HG03460 (cell line): ENCODE measurements around the gene KCNAB2.
"Not testable (repeated sequence)": the region's sequence is repeated elsewhere in the genome, so short reads cannot be mapped to it uniquely, and the experiment has no call there.

Experiments
- ATAC-seq: cut with Tn5 transposase; IDR thresholded peaks from one replicate; pipeline ENCODE4 v1.9.1; 2021; ENCODE audit not compliant: unreplicated experiment

Gene KCNAB2

GRCh38 chr1:6052543-6053205, 7.0 kb downstream of the KCNAB2 start:
- ATAC-seq = no peak

- no peak for ATAC-seq
Measured at GRCh38 chr1:6053206-6053546, 7.5 kb downstream of the KCNAB2 start.

GRCh38 chr1:6054596-6054995, 8.9 kb downstream of the KCNAB2 start:
- ATAC-seq = no peak

- ATAC-seq = no peak
Measured at GRCh38 chr1:6056572-6056948, 10.9 kb downstream of the KCNAB2 start.

GRCh38 chr1:6057170-6057845, 11.6 kb downstream of the KCNAB2 start:
- no peak for ATAC-seq

GRCh38 chr1:6059866-6060265, 14.2 kb downstream of the KCNAB2 start:
- no peak for ATAC-seq

- no peak for ATAC-seq
Measured at GRCh38 chr1:6062670-6063069, 17.0 kb downstream of the KCNAB2 start.

- not testable (repeated sequence) for ATAC-seq
Measured at GRCh38 chr1:6063532-6064053, 17.9 kb downstream of the KCNAB2 start.

GRCh38 chr1:6065093-6065858, 19.6 kb downstream of the KCNAB2 start:
- ATAC-seq = no peak

GRCh38 chr1:6066680-6067079, 21.0 kb downstream of the KCNAB2 start:
- ATAC-seq = no peak

GRCh38 chr1:6068073-6068472, 22.4 kb downstream of the KCNAB2 start:
- no peak for ATAC-seq

- ATAC-seq = no peak
Measured at GRCh38 chr1:6068932-6069331, 23.2 kb downstream of the KCNAB2 start.

- no peak for ATAC-seq
Measured at GRCh38 chr1:6069573-6069972, 23.9 kb downstream of the KCNAB2 start.

- no peak for ATAC-seq
Measured at GRCh38 chr1:6070450-6070974, 24.8 kb downstream of the KCNAB2 start.

GRCh38 chr1:6071219-6071618, 25.5 kb downstream of the KCNAB2 start:
- no peak for ATAC-seq

- ATAC-seq = no peak
Measured at GRCh38 chr1:6072774-6073479, 27.2 kb downstream of the KCNAB2 start.

GRCh38 chr1:6073480-6074053, 27.9 kb downstream of the KCNAB2 start:
- ATAC-seq = no peak

GRCh38 chr1:6074192-6074901, 28.7 kb downstream of the KCNAB2 start:
- no peak for ATAC-seq

GRCh38 chr1:6075748-6076147, 30.1 kb downstream of the KCNAB2 start:
- ATAC-seq = no peak

GRCh38 chr1:6077061-6077460, 31.4 kb downstream of the KCNAB2 start:
- not testable (repeated sequence) for ATAC-seq
